HG02970 (cell line): ENCODE measurements around the gene SLC22A9.
"Not testable (repeated sequence)": the region's sequence is repeated elsewhere in the genome, so short reads cannot be mapped to it uniquely, and the experiment has no call there.

Source experiments
- ATAC-seq: cut with Tn5 transposase; IDR thresholded peaks from one replicate; pipeline ENCODE4 v1.9.1; 2021; ENCODE audit warnings: mild to moderate bottlenecking, moderate library complexity, moderate number of reproducible peaks; ENCODE audit not compliant: unreplicated experiment, low FRiP score

Gene SLC22A9

GRCh38 chr11:63369165-63369970, at the start of gene SLC22A9:
Gene SLC22A9, plus strand, starts transcription at chr11:63369785. Its CDS starts 272 bp downstream, at chr11:63370057.
- no peak for ATAC-seq

- ATAC-seq: no peak
These were observed 47.9 kb upstream of the SLC22A9 start for GRCh38 chr11:63321723-63322122.

- not testable (repeated sequence) for ATAC-seq
These were observed 34.5 kb upstream of the SLC22A9 start for GRCh38 chr11:63335089-63335488.

GRCh38 chr11:63337070-63337469, 32.5 kb upstream of the SLC22A9 start:
- ATAC-seq: no peak

GRCh38 chr11:63343130-63343529, 26.5 kb upstream of the SLC22A9 start:
- ATAC-seq: no peak

GRCh38 chr11:63352144-63352543, 17.4 kb upstream of the SLC22A9 start:
- no peak for ATAC-seq

- ATAC-seq: no peak
These were observed 7.3 kb upstream of the SLC22A9 start for GRCh38 chr11:63362196-63362793.

GRCh38 chr11:63369971-63370588, 495 bp downstream of the SLC22A9 start:
- no peak for ATAC-seq

- no peak for ATAC-seq
These were observed 1.8 kb downstream of the SLC22A9 start for GRCh38 chr11:63371396-63371795.

- ATAC-seq: no peak
These were observed 5.8 kb downstream of the SLC22A9 start for GRCh38 chr11:63375434-63375833.

- no peak for ATAC-seq
These were observed 10.5 kb downstream of the SLC22A9 start for GRCh38 chr11:63380130-63380529.

- ATAC-seq: no peak
These were observed 26.1 kb downstream of the SLC22A9 start for GRCh38 chr11:63395697-63396096.

- no peak for ATAC-seq
These were observed 34.8 kb downstream of the SLC22A9 start for GRCh38 chr11:63404161-63404935.

- no peak for ATAC-seq
These were observed 35.5 kb downstream of the SLC22A9 start for GRCh38 chr11:63405114-63405513.

- ATAC-seq: no peak
These were observed 36.9 kb downstream of the SLC22A9 start for GRCh38 chr11:63406458-63406857.

GRCh38 chr11:63417174-63417852, 47.7 kb downstream of the SLC22A9 start:
- no peak for ATAC-seq

GRCh38 chr11:63427971-63428508, 58.5 kb downstream of the SLC22A9 start:
- no peak for ATAC-seq

- ATAC-seq: not testable (repeated sequence)
These were observed 61.1 kb downstream of the SLC22A9 start for GRCh38 chr11:63430731-63431130.

GRCh38 chr11:63435351-63435750, 65.8 kb downstream of the SLC22A9 start:
- ATAC-seq: not testable (repeated sequence)

GRCh38 chr11:63435831-63436230, 66.2 kb downstream of the SLC22A9 start:
- not testable (repeated sequence) for ATAC-seq
